Smooth muscle cell (in vitro differentiated cells): ENCODE data around the gene TTLL9. TPM values are rescaled to one million over a fixed set of nuclear protein-coding genes. Genes with fewer than 3 reads are reported as not detected.

Experiments used
- DNase-seq: peaks from one replicate; lab custom pipeline; 2025; ENCODE audit not compliant: unreplicated experiment; lab: John Stamatoyannopoulos, UW
- H2AFZ ChIP-seq: fragments of 200-600 bp; sonication (generic); 2 replicates; pipeline ENCODE4 v1.6.0; 2016; ENCODE audit warnings: antibody characterized with exemption, low read depth, mild to moderate bottlenecking
- H3F3A ChIP-seq: fragments of 200-600 bp; sonication (generic); 2 replicates; pipeline ENCODE4 v1.6.0; 2017; ENCODE audit warnings: antibody characterized with exemption, low read depth
- H3K27ac ChIP-seq: fragments of 200-600 bp; sonication (generic); 2 replicates; pipeline ENCODE4 v1.5.1; 2016; ENCODE audit warnings: low read depth, mild to moderate bottlenecking
- H3K27me3 ChIP-seq: fragments of 200-600 bp; sonication (generic); 2 replicates; pipeline ENCODE4 v1.6.1; 2016; ENCODE audit warnings: low read depth, mild to moderate bottlenecking
- H3K36me3 ChIP-seq: fragments of 200-600 bp; sonication (generic); 2 replicates; pipeline ENCODE4 v1.5.1; 2016; ENCODE audit warnings: low read depth
- H3K4me1 ChIP-seq: fragments of 200-600 bp; sonication (generic); 2 replicates; pipeline ENCODE4 v1.5.1; 2016; ENCODE audit warnings: low read depth
- H3K4me2 ChIP-seq: fragments of 200-600 bp; sonication (generic); 2 replicates; pipeline ENCODE4 v1.6.0; 2016; ENCODE audit warnings: mild to moderate bottlenecking
- H3K4me3 ChIP-seq: fragments of 200-600 bp; sonication (generic); 2 replicates; pipeline ENCODE4 v1.5.1; 2016; ENCODE audit warnings: mild to moderate bottlenecking
- H3K79me2 ChIP-seq: fragments of 200-600 bp; sonication (generic); 2 replicates; pipeline ENCODE4 v1.6.0; 2016; ENCODE audit warnings: low read depth, mild to moderate bottlenecking
- H3K9ac ChIP-seq: fragments of 200-600 bp; sonication (generic); 2 replicates; pipeline ENCODE4 v1.6.0; 2016; ENCODE audit warnings: low read depth
- H3K9me3 ChIP-seq: fragments of 200-600 bp; sonication (generic); replicated peaks from 2 replicates; pipeline ENCODE4 v1.5.1; 2016; ENCODE audit warnings: low read depth
- H4K20me1 ChIP-seq: fragments of 200-600 bp; sonication (generic); 2 replicates; pipeline ENCODE4 v1.6.0; 2016; ENCODE audit warnings: low read depth
- CTCF ChIP-seq: fragments of 200-600 bp; sonication (generic); IDR thresholded peaks from 2 replicates; pipeline ENCODE4 v1.5.1; 2017; ENCODE audit warnings: borderline replicate concordance, mild to moderate bottlenecking, antibody characterized with exemption; ENCODE audit not compliant: insufficient read depth, poor library complexity, severe bottlenecking
- WGBS: methylation state at CpG from one replicate; pipeline ENCODE4 v1.1.7; 2016; ENCODE audit warnings: low lambda C conversion rate; 5-methylcytosine and 5-hydroxymethylcytosine counted together
- polyA plus RNA-seq: library from polyadenylated mRNA; unstranded; fragments of >200 nt; fragmentation: Nextera tagmentation; extraction: Ambion mirVana; gene quantifications from 2 replicates; pipeline ENCODE4 v1.2.1, GENCODE V29; 2016
- total RNA-seq: library from RNA; depleted of rRNA; stranded (reverse); fragments of >200 nt; gene quantifications from 2 replicates; pipeline ENCODE4 v1.2.3, GENCODE V29; 2014

The TTLL9 gene
- total and polyA plus RNA-seq, 2 experiments from 2014 or later, result 0.13 TPM; not detected in 1

- Histone ChIP-seq H3K27ac (no peak overlapping the region), H3K4me2 (no peak overlapping the region), H3F3A (no peaks in the 10 kb centered on the region), H3K36me3 (no peaks in the 10 kb centered on the region), H4K20me1 (no peaks in the 10 kb centered on the region), H3K27me3 (no peaks in the 10 kb centered on the region), H3K79me2 (no peaks in the 10 kb centered on the region), H2AFZ (no peak overlapping the region), H3K4me3 (no peak overlapping the region), H3K4me1 (no peaks in the 10 kb centered on the region), H3K9ac (no peak overlapping the region), H3K9me3 (no peaks in the 10 kb centered on the region)
- DNase-seq, result no peak
- 88% methylated on average over 6 of the region's 6 CpGs for WGBS
- TF ChIP-seq CTCF, result no peak
These were observed 31.2 kb downstream of the TTLL9 start for GRCh38 chr20:31901615-31902014.

GRCh38 chr20:31903627-31904386 lies 33.4 kb downstream of the TTLL9 start:
- H3K27me3 ChIP-seq, result no peaks in the 10 kb centered on the region
- no peaks in the 10 kb centered on the region for H3K79me2 ChIP-seq
- 86% methylated on average over 1 of the region's 1 CpG for WGBS
- H3K9me3 ChIP-seq, result no peaks in the 10 kb centered on the region
- no peaks in the 10 kb centered on the region for H4K20me1 ChIP-seq
- TF ChIP-seq CTCF, result no peak
- H3K9ac ChIP-seq, result no peak overlapping the region
- no peak overlapping the region for H3K27ac ChIP-seq
- no peak overlapping the region for H3K4me2 ChIP-seq
- no peaks in the 10 kb centered on the region for H3K4me1 ChIP-seq
- H3K4me3 ChIP-seq, result no peak overlapping the region
- no peak for DNase-seq
- no peaks in the 10 kb centered on the region for H3F3A ChIP-seq
- H3K36me3 ChIP-seq, result no peaks in the 10 kb centered on the region
- H2AFZ ChIP-seq, result no peak overlapping the region

- no peak for TF ChIP-seq CTCF
- no peaks in the 10 kb centered on the region for H3K79me2 ChIP-seq
- no peaks in the 10 kb centered on the region for H3K9me3 ChIP-seq
- no peak overlapping the region for H3K4me3 ChIP-seq
- H3K9ac ChIP-seq, result no peak overlapping the region
- WGBS, result 67% methylated on average over 5 of the region's 5 CpGs
- H3K36me3 ChIP-seq, result no peaks in the 10 kb centered on the region
- no peaks in the 10 kb centered on the region for H4K20me1 ChIP-seq
- no peak overlapping the region for H3K27ac ChIP-seq
- H3K4me2 ChIP-seq, result no peak overlapping the region
- DNase-seq, result no peak
- no peaks in the 10 kb centered on the region for H3K27me3 ChIP-seq
- no peak overlapping the region for H2AFZ ChIP-seq
- no peaks in the 10 kb centered on the region for H3F3A ChIP-seq
- no peaks in the 10 kb centered on the region for H3K4me1 ChIP-seq
These were observed 35.6 kb downstream of the TTLL9 start for GRCh38 chr20:31906001-31906400.

GRCh38 chr20:31907046-31907445 lies 36.6 kb downstream of the TTLL9 start:
- Histone ChIP-seq H3K4me2 (no peak overlapping the region), H3K36me3 (no peaks in the 10 kb centered on the region), H3K9me3 (no peaks in the 10 kb centered on the region), H3K4me1 (no peaks in the 10 kb centered on the region), H3K79me2 (no peaks in the 10 kb centered on the region), H2AFZ (no peak overlapping the region), H3K27me3 (no peaks in the 10 kb centered on the region), H3K4me3 (no peak overlapping the region), H4K20me1 (no peaks in the 10 kb centered on the region), H3F3A (no peaks in the 10 kb centered on the region), H3K9ac (no peak overlapping the region), H3K27ac (no peak overlapping the region)
- no peak for DNase-seq
- TF ChIP-seq CTCF, result no peak
- 94% methylated on average over 5 of the region's 5 CpGs for WGBS
